Stimulated activated CD4-positive, alpha-beta T cell treated with anti-CD3 and anti-CD28 coated beads, Interleukin-15, amount 100 ng/mL, for 24 hours (primary cell): ENCODE results near the gene YBX2.

Source experiments
- DNase-seq: peaks from one replicate; pipeline ENCODE4 v3.0.0-alpha.2; 2020

Gene YBX2

DNA sequence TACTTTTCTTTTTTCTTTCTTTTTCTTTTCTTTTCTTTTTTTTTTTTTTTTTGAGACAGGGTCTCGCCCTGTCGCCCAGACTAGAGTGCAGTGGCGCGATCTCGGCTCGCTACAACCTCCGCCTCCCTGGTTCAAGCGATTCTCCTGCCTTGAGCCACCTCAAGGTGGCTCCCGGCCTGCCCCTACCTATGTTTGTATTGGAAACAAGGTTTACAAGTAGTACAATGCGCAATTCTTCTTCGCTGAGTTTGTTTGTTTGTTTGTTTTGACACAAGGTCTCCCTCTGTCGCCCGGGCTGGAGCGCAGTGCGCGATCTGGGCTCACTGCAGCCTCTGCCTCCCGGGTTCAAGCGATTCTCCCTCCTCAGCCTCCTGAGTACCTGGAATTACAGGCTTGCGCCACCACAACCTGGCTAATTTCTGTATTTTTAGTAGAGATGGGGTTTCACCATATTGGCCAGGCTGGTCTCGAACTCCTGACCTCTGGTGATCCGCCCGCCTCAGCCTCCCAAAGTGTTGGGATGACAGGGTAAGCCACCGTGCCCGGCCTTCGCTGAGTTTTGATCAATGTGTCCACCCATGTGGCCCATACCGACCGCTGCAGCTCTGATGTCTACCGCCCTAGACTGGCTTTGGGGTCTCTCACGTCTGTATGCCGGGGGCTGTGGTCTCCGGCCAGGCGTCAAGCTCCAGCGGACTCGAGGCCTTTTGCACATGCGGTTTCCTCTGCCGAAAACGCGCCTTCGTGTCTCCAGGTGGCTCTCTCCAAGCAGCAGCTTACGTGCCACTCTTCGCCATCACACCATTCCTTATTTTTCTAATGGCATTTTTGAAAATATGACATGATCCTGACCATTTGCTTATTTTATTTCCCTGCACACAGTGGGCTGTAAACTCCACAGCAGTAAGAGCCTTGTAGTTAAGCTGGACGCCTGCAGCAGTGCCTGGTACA lies 1.1 kb upstream of the YBX2 start:
- DNase-seq: no peak

DNA sequence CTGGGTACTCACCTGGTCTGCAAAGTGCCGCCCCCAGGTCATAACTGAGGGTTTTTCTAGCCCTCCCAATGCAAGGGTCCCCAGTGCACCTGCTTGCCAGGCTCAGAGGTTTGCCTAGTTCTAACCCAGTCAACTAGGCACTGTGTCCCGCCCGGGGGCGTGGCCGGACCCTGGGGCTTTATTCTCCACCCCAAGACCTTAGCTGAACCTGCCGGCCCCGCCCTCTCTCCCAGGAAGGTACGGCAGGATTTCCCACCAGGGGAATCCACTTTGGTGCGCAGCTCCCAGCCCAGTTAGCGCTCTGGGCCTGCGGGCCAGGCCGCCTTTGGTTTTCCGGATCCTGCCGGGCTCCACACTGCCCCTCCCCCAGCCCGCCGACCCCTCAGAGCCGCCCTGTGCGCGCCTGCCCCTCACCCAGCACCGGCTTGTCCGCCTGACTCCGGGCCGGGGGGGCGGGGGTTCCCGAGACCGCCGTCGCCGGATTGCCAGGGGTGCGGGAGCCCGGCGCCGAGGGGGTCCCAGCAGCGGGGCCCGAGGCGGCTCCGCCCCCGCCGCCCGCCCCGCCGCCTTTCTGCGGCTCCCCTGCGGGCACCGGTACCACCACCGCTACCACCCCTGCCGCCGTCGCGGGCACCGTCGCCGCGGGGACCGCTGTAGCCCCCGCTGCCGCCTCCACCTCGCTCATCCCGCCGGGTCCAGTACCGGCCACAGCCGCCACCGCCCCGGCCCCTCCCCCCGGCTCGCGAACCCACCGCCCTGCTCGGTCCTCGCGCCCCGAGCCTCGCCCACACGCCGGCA lies 424 bp downstream of the YBX2 start:
- peak; percentile 49 for DNase-seq

DNA sequence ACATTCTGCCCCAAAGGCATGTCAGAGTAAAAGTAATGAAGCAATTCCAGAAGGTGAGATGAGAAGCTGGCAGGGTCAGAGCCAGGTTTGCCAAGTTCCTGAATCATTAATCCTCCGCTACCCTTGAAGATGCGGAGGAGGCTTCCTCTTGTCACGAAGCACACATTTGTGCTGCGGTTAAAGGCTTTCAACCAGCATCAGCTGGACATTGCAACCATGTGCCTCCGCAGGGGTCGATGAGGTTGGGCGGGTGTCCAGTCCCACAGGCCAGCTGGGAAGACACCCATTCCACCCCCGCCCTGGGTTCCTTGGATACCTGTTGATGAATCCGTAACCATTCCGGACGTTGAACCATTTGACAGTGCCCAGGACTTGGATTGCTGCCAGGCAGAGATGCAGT lies 1.3 kb downstream of the YBX2 start:
- no peak for DNase-seq

DNA sequence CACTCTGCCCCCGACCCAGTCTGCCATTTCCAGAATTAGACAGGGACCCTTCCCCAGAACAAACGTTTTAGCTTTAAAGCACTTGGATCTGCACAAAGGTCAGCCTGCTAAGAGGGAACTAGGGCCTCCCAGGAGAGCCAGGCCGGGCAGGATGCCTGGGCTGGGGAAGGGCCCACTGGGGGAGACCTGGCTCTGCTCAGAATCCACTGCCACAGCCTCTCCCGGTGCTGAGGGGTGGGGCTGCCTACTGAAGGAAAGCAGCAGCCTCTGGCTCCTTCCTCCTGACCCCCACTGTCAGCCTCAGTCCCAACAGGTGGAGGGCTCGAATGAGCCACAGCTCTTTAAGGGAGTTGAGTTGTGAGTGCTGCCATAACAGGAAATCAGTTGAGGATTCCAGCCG lies 1.7 kb downstream of the YBX2 start:
- no peak for DNase-seq

- DNase-seq: no peak
Observed at GRCh38 chr17:7292194-7292593, 2.2 kb downstream of the YBX2 start.

- no peak for DNase-seq
Observed at GRCh38 chr17:7290685-7291084, 3.8 kb downstream of the YBX2 start.

DNA sequence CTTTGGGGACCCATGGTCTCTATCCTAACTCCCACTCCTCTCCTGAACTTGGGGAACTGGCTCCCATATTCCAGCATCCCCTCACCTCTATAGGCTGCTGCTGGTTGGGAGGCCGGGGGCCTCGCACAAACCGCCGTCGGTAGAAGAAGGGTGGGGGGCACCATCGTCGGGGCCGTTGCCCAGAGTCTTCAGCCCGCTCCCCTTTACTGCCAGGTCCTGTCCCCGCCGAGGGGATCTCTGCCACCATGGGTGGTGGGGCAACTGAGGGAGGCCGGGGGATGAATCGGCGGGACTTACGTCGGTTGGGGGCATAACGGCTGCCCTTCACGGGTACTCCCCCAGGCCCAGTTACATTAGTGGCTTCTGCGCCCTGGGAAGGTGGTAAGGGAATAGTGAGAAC lies 4.3 kb downstream of the YBX2 start:
- no peak for DNase-seq

GRCh38 chr17:7289256-7290032 lies 5.0 kb downstream of the YBX2 start:
- DNase-seq: no peak

DNA sequence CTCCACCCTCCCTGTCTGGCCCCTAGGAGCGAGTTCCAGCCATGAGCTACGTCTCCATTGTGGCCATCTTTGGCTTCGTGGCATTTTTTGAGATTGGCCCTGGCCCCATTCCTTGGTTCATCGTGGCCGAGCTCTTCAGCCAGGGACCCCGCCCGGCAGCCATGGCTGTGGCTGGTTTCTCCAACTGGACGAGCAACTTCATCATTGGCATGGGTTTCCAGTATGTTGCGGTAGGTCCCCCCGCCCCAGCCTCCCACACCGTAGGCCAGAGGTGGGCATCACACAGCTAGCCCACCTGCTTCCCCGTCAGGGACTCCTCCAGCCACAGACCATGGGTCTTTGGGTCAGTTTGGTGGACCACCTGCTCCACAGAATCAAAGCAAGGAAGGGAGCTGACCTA lies 8.8 kb downstream of the YBX2 start:
- no peak for DNase-seq

DNA sequence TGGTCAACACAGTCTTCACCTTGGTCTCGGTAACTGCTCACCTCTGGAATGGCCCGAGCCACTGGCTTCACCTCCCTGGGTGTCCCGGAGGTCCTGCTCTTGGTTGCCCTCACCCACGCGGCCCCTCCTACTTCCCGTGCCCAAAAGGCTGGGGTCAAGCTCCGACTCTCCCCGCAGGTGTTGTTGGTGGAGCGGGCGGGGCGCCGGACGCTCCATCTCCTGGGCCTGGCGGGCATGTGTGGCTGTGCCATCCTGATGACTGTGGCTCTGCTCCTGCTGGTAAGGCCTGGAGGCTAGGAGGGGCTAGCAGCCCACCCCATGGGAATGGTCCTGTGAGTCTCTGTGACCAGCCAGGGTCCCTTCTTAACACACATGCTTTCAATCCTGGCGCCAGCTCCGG lies 9.5 kb downstream of the YBX2 start:
- DNase-seq: no peak

- no peak for DNase-seq
Observed at GRCh38 chr17:7283471-7284216, 10.8 kb downstream of the YBX2 start.

GRCh38 chr17:7282752-7283321 lies 11.6 kb downstream of the YBX2 start:
- peak; percentile 9 for DNase-seq

DNA sequence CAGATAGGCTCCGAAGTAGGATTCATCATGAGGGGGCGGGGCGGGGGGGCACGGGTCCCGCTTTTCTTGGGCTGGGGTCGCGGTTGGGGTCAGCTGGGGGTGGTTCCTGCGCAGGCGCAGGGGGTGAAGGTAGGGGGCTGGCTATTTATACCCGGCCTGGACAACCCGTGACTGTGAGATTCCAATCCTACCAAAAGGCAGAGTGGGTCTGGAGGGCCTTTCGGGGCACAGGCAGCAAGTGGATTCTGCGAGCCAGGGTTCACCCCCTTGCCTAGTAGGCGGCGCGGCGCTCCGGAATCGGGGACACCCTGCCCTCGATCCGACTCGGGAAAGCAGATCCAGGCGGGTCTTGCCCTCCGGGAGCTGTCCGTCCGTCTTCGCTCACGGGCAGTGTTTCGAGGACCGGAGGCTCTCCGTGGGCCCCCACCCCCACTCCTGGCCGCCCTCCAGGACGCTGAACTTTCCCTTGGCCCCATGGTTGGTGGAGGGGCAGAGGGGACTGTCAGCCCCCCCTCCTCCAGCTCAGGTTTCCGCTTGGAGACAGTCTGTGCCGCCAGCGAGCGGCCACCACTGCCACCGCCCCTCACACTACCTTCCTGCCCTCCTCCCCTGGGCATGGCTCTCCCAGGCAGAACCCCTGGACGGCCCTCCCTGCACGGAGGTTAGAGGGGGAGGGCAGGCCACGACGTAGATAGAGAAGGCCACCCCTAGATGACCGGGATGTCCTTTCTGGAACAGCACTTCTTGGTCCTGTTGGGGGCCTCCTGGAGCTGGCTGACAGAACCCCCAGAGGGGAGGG lies 12.3 kb downstream of the YBX2 start:
- peak; percentile 19 for DNase-seq

GRCh38 chr17:7281074-7281952 lies 13.1 kb downstream of the YBX2 start, which contains the start of gene SLC2A4:
Gene SLC2A4 (plus strand): TSS chr17:7281718. CDS start chr17:7281935, 217 bp downstream.
- DNase-seq: peak; percentile 97

GRCh38 chr17:7280519-7281073 lies 13.8 kb downstream of the YBX2 start:
- peak; percentile 90 for DNase-seq

DNA sequence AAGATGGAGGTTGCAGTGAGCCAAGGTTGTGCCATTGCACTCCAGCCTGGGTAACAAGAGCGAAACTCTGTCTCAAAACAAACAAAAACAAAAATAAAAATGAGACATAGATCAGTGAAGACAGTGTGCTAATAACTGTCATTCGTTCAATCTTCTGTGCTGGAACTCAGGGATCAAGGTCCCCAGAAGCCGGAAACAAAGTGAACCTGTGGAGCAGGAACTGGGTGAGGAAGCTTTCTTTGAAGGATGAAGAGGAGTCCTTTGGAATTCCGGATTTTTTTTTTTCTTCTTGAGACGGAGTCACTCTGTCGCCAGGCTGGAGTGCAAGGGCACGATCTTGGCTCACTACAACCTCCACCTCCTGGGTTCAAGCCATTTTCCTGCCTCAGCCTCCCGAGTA lies 15.0 kb downstream of the YBX2 start:
- no peak for DNase-seq

GRCh38 chr17:7266784-7267183 lies 27.7 kb downstream of the YBX2 start:
- no peak for DNase-seq

- DNase-seq: no peak
Observed at GRCh38 chr17:7263801-7264078, 30.7 kb downstream of the YBX2 start.

GRCh38 chr17:7262935-7263800 lies 31.3 kb downstream of the YBX2 start:
- peak; percentile 37 for DNase-seq
